Measurements from ENCODE around the gene PALMD.

PALMD gene

GRCh38 chr1:99657213-99658030 is 11.5 kb downstream of the PALMD start:
- Histone ChIP-seq H3K79me2 (ENCODE audit: insufficient read depth, low read length) (no peaks in the 10 kb centered on the region), H4K20me1 (ENCODE audit: insufficient read depth, low read length, poor library complexity, severe bottlenecking) (no peaks in the 10 kb centered on the region), H3K9me3 (ENCODE audit: insufficient read depth, low read depth, low read length) (no peaks in the 10 kb centered on the region), H3K4me3 (ENCODE audit: low read length, poor library complexity, severe bottlenecking) (no peak overlapping the region), H3K4me2 (ENCODE audit: low read depth, low read length, poor library complexity, severe bottlenecking) (no peak overlapping the region), H3K9ac (ENCODE audit: low read depth, low read length, poor library complexity, severe bottlenecking) (no peak overlapping the region), H3K36me3 (ENCODE audit: insufficient read depth, low read length) (no peaks in the 10 kb centered on the region), H3K27me3 (ENCODE audit: insufficient read depth, low read length, poor library complexity, severe bottlenecking) (no peaks in the 10 kb centered on the region), H3F3A (ENCODE audit: low read depth) (no peaks in the 10 kb centered on the region), H3K9me2 (replicated peaks; ENCODE audit: low read depth, low read length) (no peaks in the 10 kb centered on the region), H3K4me1 (ENCODE audit: insufficient read depth, low read length, poor library complexity, severe bottlenecking) (no peaks in the 10 kb centered on the region), H2AFZ (ENCODE audit: low read length) (no peak overlapping the region)
- TF ChIP-seq CTCF (conservative IDR thresholded peaks at IDR 0.05; ENCODE audit: low read length) (no peak), EZH2phosphoT487 (IDR thresholded peaks at IDR 0.05; ENCODE audit: borderline replicate concordance) (no peak)

DNA sequence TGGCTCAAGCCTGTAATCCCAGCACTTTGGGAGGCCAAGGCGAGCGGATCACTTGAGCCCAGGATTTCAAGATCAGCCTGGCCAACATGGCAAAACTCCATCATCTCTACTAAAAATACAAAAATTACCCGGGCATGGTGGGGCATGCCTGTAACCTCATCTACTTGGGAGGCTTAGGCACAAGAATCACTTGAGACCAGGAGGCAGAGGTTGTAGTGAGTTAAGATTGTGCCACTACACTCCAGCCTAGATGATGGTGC is 12.0 kb downstream of the PALMD start:
- Histone ChIP-seq H3K9ac (ENCODE audit: low read depth, low read length, poor library complexity, severe bottlenecking) (no peak overlapping the region), H3K79me2 (ENCODE audit: insufficient read depth, low read length) (no peaks in the 10 kb centered on the region), H3K27me3 (ENCODE audit: insufficient read depth, low read length, poor library complexity, severe bottlenecking) (no peaks in the 10 kb centered on the region), H3K4me1 (ENCODE audit: insufficient read depth, low read length, poor library complexity, severe bottlenecking) (no peaks in the 10 kb centered on the region), H3F3A (ENCODE audit: low read depth) (no peaks in the 10 kb centered on the region), H3K4me3 (ENCODE audit: low read length, poor library complexity, severe bottlenecking) (no peak overlapping the region), H3K9me3 (ENCODE audit: insufficient read depth, low read depth, low read length) (no peaks in the 10 kb centered on the region), H3K4me2 (ENCODE audit: low read depth, low read length, poor library complexity, severe bottlenecking) (no peak overlapping the region), H2AFZ (ENCODE audit: low read length) (no peak overlapping the region), H4K20me1 (ENCODE audit: insufficient read depth, low read length, poor library complexity, severe bottlenecking) (no peaks in the 10 kb centered on the region), H3K9me2 (replicated peaks; ENCODE audit: low read depth, low read length) (no peaks in the 10 kb centered on the region), H3K36me3 (ENCODE audit: insufficient read depth, low read length) (no peaks in the 10 kb centered on the region)
- TF ChIP-seq EZH2phosphoT487 (IDR thresholded peaks at IDR 0.05; ENCODE audit: borderline replicate concordance) (no peak), CTCF (conservative IDR thresholded peaks at IDR 0.05; ENCODE audit: low read length) (no peak)

DNA sequence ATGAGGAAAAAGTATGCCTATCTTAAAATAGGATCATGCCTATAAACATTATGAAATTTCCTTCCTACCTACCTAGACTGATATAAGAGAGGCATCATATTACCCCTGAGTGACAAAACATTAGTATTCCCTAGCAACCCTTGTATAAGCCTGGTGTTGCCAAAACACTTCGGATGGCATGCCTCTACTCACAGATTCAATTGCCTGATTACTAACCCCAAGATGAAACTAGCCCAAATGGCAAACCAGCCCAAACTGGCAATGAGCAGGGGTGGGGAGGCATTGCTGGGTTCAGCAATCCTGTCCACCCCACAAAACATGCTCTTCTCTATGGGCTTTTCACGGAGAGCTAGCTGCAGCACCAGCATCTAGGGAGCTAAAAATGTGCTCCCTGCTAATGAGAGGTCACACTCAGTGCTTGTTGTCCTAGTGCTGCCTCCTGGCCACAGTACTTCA is 13.9 kb downstream of the PALMD start:
- no peaks in the 10 kb centered on the region for H3K79me2 ChIP-seq (ENCODE audit: insufficient read depth, low read length)
- no peak overlapping the region for H3K4me3 ChIP-seq (ENCODE audit: low read length, poor library complexity, severe bottlenecking)
- H3F3A ChIP-seq (ENCODE audit: low read depth), result no peaks in the 10 kb centered on the region
- H3K9ac ChIP-seq (ENCODE audit: low read depth, low read length, poor library complexity, severe bottlenecking), result no peak overlapping the region
- no peaks in the 10 kb centered on the region for H3K4me1 ChIP-seq (ENCODE audit: insufficient read depth, low read length, poor library complexity, severe bottlenecking)
- H3K4me2 ChIP-seq (ENCODE audit: low read depth, low read length, poor library complexity, severe bottlenecking), result no peak overlapping the region
- H3K9me2 ChIP-seq (replicated peaks; ENCODE audit: low read depth, low read length), result no peaks in the 10 kb centered on the region
- H3K27me3 ChIP-seq (ENCODE audit: insufficient read depth, low read length, poor library complexity, severe bottlenecking), result no peaks in the 10 kb centered on the region
- H4K20me1 ChIP-seq (ENCODE audit: insufficient read depth, low read length, poor library complexity, severe bottlenecking), result no peaks in the 10 kb centered on the region
- no peaks in the 10 kb centered on the region for H3K36me3 ChIP-seq (ENCODE audit: insufficient read depth, low read length)
- H3K9me3 ChIP-seq (ENCODE audit: insufficient read depth, low read depth, low read length), result no peaks in the 10 kb centered on the region
- TF ChIP-seq CTCF (conservative IDR thresholded peaks at IDR 0.05; ENCODE audit: low read length) (no peak), EZH2phosphoT487 (IDR thresholded peaks at IDR 0.05; ENCODE audit: borderline replicate concordance) (no peak)
- no peak overlapping the region for H2AFZ ChIP-seq (ENCODE audit: low read length)
